ENCODE results near the gene ABI3. TPM values are rescaled to one million over a fixed set of nuclear protein-coding genes. Genes with fewer than 3 reads are reported as not detected.

The ABI3 gene
- total and polyA plus RNA-seq, 9 of the 15 experiments (the other 6 are each of a cell fraction or from before 2014, with no cell fraction given): not detected

GRCh38 chr17:49224997-49225337 lies 14.5 kb downstream of the ABI3 start:
- Histone ChIP-seq H3K79me2 (ENCODE audit: control insufficient read depth, insufficient read depth, low read length) (no peaks in the 10 kb centered on the region), H4K20me1 (replicated peaks; ENCODE audit: control insufficient read depth, insufficient read depth, low read length) (no peaks in the 10 kb centered on the region), H3K9me3 (replicated peaks; ENCODE audit: control insufficient read depth, insufficient read depth, low read depth, low read length) (no peaks in the 10 kb centered on the region; the same call in 1 of the 2 replicates), H3K4me3 (no peak overlapping the region), H3K9ac (ENCODE audit: insufficient read depth in 1 of 2, low read depth in 2 of 2, low read length in 2 of 2) (no peak overlapping the region), H2AFZ (ENCODE audit: low read depth, low read length) (no peak overlapping the region), H3K27me3 (ENCODE audit: control insufficient read depth in 2 of 2, insufficient read depth in 2 of 2, low read length in 2 of 2) (peaks cover 0 to 54% of the 10 kb centered on the region in 2 experiments; a peak in 3 of 5 replicates), H3K4me2 (ENCODE audit: insufficient read depth, low read length) (no peak overlapping the region), H3K27ac (ENCODE audit: extremely low read depth, low read depth, low read length) (no peak overlapping the region), H3K36me3 (ENCODE audit: control insufficient read depth, insufficient read depth, low read length) (no peaks in the 10 kb centered on the region), H3K9me1 (ENCODE audit: control insufficient read depth, insufficient read depth, low read length) (no peaks in the 10 kb centered on the region), H3K4me1 (replicated peaks in 1 of 2; ENCODE audit: control insufficient read depth in 2 of 2, insufficient read depth in 2 of 2, low read length in 2 of 2) (peaks cover 0 to 24% of the 10 kb centered on the region in 2 experiments; a peak in 3 of 5 replicates)
- in situ Hi-C loops (cut with MboI) (no loop called here), intact Hi-C loops (cut with micrococcal nuclease) (loop anchor here (5.0 kb wide), 4 partner anchors 33 to 273 kb away; no protein-coding TSS in a partner anchor)
- no peak for FAIRE-seq
- no TSS peak for BruUV-seq (replicated peaks)
- TF ChIP-seq RB1 (IDR thresholded peaks at IDR 0.05; ENCODE audit: low read depth) (no peak), HDAC2 (IDR thresholded peaks at IDR 0.05) (no peak), JUN (IDR thresholded peaks at IDR 0.05; ENCODE audit: borderline replicate concordance, low read depth, low read length) (no peak), JUN (CRISPR knock-in tag; IDR thresholded peaks at IDR 0.05; ENCODE audit: borderline replicate concordance) (no peak), ZNF76 (CRISPR knock-in tag; IDR thresholded peaks at IDR 0.05; ENCODE audit: borderline replicate concordance) (no peak), E2F3 (CRISPR knock-in tag; IDR thresholded peaks at IDR 0.05) (no peak), ATF4 (CRISPR knock-in tag; IDR thresholded peaks at IDR 0.05) (no peak), CHD4 (IDR thresholded peaks at IDR 0.05; ENCODE audit: insufficient read depth, insufficient replicate concordance, low read depth, low read length, poor library complexity, severe bottlenecking) (no peak), FOXO4 (CRISPR knock-in tag; IDR thresholded peaks at IDR 0.05) (no peak), SIN3B (IDR thresholded peaks at IDR 0.05; ENCODE audit: low read depth) (no peak), ELF1 (tag; IDR thresholded peaks at IDR 0.05) (no peak), CBFA2T2 (conservative IDR thresholded peaks at IDR 0.05) (no peak), FOXJ2 (tag; IDR thresholded peaks at IDR 0.05) (no peak), ATF1 (CRISPR knock-in tag; IDR thresholded peaks at IDR 0.05) (no peak), ATF1 (tag; IDR thresholded peaks at IDR 0.05) (no peak), GTF2F1 (IDR thresholded peaks at IDR 0.05; ENCODE audit: low read depth, low read length) (no peak), NCOA6 (IDR thresholded peaks at IDR 0.05) (no peak), ZNF146 (CRISPR knock-in tag; IDR thresholded peaks at IDR 0.05; ENCODE audit: unreplicated experiment) (no peak), BMI1 (IDR thresholded peaks at IDR 0.05; ENCODE audit: low read length) (no peak), STAG1 (CRISPR knock-in tag; IDR thresholded peaks at IDR 0.05; ENCODE audit: borderline replicate concordance) (no peak)
- ChIA-PET POLR2A (interaction anchor here (0.6 to 1.7 kb wide), 3 partner anchors 10 to 390 kb away, joined by 3 to 4 read pairs (median 3); no protein-coding TSS in a partner anchor), CTCF (ENCODE audit: low intra/inter-chr PET ratio) (no interaction called here)
- WGBS (ENCODE audit: insufficient coverage, low coverage, missing lambda C conversion rate): 0% methylated on average over 2 of the region's 11 CpGs
- ATAC-seq: no peak
- DNase-seq (ENCODE audit: extremely low read depth in 1 of 4, low spot score in 3 of 4): no peak

Data from K562 (cell line).